Limb (tissue), 2 donors: ENCODE measurements around the gene SLC29A3.

Source experiments
- DNase-seq, 2 donors: peaks; one replicate each; pipeline ENCODE4 v3.0.0-alpha.2; 2016; ENCODE audit errors: extremely low spot score in 2 of 2

Gene SLC29A3

DNA sequence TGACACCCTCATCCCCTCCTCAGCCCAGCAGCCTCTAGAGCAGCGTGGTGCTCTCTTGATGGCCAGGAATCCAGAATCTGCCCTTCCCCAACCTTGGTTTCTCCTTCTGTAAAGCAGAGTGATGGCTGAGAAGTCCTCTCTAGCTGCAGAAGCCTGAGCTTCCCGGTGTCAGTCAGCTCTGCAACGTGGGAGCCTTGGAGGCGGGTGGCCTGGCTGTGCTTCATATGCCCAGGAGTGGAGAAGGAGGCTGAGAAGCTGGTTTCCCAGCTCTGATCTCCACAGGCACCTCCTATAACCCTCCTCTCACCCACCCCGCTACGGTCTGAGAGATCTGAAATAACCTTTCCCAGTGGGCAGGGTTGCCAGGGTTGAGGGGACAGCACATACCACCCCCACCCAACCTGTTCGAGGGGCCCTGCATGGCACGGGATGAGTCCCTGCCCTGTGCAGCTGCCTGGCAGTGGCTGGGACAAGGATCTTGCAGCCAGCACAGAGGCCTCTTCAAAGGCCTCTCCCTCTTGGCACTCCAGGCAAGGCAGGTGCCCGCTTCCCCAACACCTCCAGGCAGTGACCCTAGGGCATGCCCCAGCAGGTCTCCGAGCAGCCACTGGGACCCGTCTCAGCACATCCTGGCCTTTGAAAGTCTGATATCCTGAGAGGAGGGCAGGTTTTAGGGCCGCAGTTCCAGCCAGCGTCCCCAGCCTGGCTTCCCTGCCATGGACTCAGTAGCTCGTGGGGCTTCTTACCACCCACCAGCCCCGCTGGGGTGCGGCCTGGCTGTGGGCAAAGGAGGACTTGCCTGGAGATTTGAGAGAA lies 18.3 kb upstream of the SLC29A3 start:
- no peak for DNase-seq

DNA sequence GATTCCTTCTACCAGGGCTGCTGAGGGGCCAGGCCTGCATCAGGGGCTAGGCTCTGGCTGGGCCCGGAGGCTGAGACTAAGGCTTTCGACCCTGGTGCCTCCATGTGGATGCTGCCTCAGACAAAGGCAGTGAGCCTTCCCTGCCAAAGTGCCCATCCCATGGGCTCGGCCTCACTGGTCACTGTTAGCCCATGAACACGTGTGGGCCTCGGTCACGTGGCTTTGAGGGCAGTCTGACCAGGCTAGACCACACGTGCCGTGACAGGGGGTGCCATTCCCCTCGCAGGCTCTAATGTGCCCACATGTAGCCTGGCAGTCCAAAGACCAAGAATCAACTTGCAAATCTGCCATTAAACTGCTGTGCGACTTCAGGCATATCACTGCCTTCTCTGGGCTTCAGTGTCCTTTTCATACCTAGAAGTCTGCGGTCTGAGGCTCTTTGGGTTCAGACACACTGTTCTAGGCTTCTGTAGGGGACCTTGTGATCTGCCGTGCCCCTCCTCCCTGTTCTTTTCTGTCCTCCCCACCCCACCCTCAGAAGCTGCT lies 17.6 kb upstream of the SLC29A3 start:
- no peak for DNase-seq

DNA sequence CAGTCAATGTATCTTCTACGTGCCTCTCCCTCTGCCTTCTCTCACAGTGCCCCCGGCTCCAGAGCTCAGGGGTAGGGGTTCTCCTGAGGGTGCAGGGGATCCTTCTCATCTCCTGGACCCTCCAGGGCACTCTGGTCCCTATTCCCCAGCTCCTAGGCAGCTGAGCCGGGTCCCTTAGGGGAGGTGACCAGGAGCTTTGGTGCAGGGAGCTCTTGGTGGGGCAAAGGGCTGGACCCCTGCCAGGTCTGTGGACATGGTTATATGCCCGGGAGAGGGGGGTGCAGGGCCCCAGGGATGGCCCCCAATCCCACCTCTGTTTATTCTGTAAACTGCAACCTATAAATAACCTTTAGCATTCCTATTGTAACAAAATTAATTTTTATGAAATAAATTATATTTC lies 16.6 kb upstream of the SLC29A3 start:
- DNase-seq: no peak

DNA sequence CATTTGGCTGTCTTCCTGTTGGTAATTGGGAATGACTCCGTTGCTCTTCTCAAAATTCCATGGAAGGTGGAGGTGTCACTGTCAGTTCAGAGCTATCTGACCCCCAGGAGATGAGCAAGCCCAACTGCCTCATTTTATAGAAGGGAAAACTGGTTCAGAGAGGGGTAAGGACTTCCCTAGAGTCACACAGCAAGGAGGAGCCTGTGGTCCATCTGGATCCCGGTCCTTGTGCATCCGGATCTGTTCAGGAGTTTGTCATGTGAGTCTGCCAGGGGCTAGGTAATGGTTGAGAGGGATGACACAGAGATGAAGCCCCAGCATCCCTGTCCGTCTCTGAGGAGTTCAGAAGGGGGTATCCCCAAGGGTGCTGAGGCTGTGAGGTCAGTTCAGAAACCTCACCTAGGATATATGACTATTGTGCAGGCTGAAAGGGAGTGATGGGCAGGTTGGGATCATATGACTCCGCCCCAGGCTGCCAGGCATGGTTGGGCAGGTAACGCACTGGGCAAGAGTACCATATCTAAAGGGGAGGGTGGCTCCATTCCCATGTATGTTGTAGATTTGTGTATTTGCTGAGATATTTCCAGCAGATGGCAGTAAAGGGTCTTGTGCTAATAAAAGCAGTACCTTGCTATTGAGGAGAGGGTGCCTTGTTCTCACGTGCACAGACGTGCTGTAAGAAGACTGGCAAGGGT lies 16.0 kb upstream of the SLC29A3 start:
- DNase-seq: peak in 1 of 2 donors; percentile 47

DNA sequence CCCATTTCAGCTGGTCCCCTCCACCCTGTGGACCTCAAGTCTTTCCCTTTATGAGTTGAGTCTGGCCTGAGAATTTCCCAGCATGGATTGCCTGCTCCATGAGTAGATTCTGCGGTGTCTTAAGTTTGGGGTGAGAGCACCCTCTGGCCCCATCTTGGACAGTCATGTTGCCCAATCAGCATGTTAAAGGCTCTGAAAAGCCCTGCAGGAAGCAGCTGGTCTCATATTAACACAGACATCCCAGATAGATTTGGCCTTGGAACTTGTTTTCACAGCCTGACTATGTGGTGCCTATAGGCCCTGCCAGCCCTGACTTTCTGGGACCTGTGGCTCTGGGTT lies 15.5 kb upstream of the SLC29A3 start:
- no peak for DNase-seq

DNA sequence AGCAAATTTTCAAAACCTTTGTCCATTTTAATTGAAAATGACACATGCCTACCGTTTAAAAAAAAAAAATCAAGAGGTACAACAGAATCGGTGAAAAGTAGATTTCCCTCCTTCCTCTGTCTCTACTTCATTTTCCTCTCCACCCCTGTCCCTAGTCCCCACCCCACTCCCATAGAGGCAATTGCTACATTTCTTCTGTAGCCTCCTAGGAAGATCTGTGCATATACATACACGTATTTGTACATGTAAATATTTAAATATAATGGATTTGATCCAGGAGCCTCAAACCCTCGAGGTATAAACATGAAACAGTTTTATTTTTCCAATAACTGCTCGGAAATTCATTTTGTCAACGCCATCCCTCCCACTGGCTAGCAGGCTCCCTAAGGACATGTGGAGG lies 14.1 kb upstream of the SLC29A3 start:
- no peak for DNase-seq

DNA sequence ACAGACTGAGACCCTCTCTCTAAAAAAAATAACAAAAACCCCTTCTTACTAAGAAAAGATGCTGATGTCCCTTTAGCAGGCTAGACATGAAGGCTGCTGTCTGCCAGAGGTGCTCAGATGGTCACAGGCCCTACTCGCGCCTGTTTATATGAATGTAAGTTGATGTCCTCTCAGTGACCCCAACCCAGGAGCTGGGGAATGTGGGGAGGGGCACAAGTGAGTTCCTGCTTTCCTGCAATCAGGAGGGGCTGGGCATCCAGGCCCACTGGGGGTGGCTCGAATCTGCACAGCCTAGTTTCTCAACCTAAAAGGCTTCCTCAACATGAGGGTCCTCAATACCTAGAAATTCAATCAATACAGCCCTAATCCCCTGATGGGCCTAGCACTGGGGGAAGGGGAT lies 12.1 kb upstream of the SLC29A3 start:
- no peak for DNase-seq

DNA sequence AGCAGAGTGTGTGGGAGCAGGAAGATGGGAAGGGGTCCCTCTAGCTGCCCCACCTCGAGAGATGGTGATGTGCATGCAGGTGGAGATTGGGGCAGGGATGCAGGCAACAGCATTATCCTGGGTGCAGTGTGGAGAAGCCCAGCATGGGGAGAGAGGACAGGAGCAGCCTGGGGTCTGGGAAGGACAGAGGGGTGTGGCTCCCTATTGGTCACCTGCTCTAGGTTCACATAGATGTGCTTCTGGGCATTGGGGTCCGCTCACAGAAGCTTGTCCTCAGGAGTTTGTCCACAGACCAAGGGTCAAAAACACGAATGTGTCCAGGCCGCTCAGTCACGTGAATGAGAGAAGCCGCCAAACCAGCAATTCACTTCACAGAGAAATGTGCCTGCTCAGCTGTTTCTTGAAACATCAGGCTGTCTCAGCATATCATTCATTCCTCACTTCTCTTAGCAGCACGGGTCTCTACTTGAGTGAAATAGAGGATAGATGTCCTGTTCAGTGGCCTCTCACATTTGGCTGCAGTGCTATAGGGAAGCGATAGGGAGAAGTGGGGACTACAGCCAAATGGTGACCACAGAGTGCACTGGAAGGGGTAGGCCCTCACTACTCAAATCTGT lies 11.5 kb upstream of the SLC29A3 start:
- DNase-seq: no peak

DNA sequence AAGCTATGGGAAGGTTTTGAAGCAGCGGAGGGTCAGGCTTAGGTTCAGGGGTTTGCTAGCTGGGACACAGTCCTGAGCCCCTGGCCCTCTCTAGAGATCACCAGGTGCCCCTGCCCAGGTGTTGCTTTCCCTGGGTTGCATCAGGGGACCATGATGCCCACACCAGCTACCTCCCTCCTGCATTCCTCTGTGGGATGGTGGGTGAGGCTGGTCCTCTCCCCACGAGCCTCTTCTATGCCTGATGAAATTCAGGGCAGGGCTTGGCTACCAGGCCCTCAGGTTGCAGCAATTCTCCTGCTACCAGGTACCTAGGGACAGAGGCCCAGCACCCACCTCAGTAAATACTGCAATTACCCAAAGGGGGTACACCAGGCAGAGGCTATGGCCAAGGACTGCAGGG lies 10.8 kb upstream of the SLC29A3 start:
- no peak for DNase-seq

DNA sequence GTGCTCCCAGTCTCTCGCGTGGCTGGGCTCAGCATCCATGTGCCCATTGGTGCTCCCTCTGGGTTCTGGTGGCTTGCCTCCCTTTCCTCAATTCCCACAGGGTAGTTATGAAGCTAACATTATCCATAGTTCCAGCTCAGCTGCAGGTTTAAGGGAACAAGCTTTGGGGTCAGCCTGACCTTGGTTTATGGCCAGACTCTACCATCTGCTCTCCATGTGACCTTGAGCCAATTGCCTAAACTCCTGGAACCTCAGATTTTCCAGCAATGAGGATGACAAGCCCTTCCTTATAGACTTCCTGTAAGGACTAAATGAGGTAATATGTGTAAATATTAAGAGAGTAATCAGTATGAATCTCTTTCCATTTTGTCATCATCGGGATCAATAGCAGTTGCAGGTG lies 10.1 kb upstream of the SLC29A3 start:
- DNase-seq: no peak

DNA sequence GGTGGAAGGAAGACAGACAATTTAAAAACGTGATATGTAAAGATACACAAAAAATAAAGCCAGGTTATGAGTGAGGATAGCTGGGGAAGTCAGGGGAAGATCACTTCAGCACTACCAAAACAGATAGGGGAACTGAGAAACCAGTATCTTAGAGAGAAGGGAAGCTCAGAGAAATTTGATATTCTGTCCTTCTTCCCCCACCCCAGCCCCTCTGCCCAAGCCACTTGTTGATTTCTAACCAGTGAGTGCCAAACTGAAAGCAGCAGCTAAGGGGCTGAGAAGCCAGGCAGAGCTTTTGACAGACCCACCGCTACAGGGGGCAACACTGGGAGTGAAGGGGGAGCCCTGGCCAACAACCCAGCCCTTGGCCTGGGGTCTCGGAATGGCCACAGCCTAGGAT lies 9.1 kb upstream of the SLC29A3 start:
- no peak for DNase-seq

DNA sequence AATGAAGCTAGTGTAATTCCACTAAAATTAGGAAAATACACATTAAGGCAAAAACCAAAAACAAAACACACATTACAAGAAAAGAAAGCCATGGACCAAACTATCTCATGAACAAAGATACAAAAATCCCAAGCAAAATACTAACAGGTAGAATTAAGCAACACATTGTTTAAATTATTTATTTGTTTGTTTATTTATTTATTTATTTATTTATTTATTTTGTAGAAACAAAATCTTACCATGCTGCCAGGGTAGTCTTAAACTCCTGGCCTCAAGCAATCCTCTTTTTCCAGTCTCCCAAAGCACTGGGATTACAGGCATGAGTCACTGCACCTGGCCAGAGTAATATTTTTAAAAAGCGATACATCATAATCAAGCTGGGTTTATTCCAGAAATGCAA lies 6.8 kb upstream of the SLC29A3 start:
- no peak for DNase-seq

DNA sequence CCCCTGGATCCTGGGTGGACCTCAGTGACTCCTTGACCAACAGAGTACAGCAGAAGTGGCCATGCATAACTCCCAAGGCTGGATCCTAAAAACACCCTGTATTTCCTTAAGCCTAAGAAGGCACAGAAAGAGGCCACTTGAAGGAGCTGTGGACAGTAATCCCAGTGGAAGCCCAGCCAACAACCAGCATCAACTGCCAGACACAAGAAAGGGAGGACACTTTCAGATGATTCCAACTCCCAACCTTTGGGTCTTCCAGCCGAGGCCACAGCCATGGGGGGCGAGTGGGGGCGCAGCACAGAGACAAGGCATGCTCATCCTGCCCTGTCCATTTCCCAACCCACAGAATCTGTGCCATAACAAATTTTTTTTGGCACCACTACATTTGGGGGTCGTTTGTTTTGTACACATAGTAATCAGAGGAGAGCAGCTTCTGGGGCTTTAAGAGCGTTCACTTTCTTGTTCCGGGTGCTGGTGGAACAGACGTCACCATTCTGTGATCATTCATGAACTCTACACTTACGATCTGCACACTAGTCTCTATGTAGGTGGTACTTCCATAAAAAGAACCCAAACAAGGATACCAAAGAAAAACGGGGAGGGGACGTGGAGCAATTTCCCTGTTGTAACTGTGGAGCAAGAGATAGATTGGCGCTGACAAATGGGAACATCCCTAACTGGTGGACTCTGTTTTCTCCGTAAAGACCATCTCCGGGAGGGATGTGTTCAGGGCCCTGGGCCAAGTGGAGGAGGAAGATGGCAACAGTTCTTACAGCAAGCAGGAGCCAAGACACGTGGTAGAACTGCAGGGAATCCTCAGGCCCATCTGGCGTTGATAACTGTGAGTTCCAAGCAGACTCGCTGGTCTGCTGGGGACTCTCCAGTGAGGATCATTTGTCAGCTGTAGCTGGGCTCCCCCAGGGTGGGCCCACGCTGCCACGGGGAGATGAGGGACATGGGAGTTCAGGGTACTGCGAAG lies 6.0 kb upstream of the SLC29A3 start:
- DNase-seq: peak; percentile 56 to 72

DNA sequence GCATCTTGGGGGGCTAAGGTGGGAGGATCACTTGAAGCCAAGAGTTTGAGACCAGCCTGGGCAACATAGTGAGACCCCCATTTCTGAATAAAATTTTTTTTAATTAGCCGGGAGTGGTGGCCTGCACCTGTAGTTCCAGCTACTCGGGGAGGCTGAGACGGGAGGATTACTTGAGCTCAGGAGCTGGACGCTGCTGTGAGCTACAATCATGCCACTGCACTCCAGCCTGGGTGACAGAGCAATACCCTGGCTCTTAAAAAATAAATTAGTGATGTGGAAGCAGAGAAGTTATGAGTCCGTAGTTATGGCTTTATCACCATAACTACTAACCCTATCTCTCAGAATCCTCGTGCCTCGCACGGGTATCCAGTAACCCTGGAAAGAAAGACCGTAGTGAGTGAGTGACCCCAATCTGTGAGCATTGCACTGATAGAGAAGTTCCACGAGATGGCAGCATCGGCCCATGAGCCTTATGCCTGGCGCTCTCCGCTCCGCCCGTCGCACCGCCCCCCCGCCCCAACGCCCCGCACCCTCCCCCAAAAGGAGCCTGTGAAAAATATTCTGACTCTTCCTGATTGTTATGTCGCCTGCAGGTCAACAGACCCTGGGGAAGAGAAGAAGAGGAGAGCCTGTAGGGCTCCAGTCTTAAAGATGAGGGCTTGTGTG lies 4.9 kb upstream of the SLC29A3 start:
- DNase-seq: peak; percentile 60 to 64

DNA sequence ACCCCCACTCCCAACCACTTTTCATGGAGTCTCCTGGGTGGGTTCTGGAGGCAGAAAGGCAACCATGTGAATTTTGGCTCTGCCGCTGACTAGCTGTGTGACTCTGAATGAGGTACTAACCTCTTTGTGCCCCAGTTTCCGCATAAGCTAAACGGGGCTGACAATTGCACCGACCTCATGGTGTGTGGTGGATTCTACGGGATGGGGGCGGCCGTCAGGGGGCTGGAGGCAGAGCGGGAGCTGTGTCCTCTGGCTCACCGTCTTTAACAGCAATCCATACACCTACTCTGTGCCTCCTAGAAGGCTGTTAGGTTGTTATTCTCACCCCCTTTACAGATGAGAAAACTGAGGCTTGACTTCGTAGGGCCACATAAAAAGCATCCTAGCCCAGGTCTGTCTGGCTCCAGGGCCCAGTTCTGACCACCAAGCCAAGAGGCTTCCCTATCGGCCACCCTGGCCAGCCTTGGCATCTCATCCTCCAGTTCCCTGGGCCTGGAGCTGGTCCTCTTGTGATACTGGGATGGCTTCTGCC lies 4.3 kb upstream of the SLC29A3 start:
- DNase-seq: no peak

DNA sequence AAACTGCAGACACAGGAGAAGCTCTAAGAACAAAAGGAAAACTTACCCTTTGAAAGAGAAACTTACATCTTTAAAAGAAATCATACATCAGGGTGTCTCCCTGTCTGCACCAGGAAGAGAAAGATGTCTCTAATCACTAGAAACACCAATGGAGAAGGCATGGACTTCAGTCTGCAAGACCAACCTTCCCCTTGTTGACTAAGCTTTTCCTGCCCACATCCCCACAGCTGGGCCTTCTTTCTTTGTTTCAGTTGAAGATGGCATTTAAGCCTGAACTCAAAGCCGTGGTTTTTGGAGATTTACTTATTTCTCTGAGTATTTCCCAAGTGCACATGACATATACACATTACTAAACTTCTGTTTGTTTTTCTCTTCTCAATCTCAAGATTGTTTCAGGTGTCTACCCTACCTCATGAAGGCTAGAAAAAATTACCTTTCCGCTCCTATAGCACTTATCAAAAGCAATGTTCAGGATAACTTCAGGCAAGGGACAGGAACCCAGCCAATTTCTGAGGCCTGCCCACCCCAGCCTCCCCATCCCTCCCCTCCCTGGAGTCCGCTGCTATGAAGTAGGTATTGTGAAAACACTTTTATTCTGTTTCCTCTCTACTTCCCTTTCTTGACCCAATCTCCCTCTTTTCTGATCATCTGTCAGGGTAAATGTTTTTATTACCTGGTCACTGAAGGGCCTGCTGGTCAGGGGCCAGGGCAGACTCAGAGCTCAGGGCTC lies 2.8 kb upstream of the SLC29A3 start:
- no peak for DNase-seq

DNA sequence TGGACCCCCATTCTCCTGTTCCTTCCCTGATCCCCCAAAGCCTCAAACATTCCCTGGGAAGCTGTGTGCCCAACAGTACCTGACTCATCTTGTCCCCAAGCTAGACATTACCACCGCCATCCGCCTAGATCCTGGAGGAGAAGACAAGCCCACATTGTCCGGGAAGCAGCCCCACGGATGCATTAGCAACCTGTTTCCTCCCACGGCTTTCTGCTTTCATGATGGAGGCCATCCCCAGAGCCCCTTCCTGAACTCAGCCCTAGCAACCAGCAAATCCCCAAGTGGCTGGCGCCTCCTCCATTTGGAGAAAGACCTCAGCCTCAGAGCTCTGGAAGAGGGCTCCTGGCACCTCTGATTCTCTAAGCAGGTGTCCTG lies 2.3 kb upstream of the SLC29A3 start:
- no peak for DNase-seq

DNA sequence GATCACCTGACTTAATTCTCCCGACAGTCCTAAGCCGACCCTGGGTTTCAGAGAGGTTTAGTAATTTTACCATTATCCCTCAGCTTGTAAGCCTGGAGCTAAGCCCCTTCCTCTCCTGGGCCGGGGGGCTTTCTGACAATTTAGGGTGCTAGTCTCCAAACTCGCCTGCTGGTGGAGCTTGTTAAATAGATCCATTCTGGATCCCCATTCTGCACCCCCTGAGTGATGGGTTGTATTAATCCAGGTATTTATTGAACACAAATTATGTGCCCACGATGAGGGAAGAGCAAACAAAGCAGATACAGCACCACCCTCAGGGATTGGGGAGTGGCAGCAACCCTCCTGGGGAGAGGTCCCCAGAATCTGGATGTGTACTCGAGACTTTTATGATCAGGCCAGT lies 1.3 kb upstream of the SLC29A3 start:
- DNase-seq: no peak

DNA sequence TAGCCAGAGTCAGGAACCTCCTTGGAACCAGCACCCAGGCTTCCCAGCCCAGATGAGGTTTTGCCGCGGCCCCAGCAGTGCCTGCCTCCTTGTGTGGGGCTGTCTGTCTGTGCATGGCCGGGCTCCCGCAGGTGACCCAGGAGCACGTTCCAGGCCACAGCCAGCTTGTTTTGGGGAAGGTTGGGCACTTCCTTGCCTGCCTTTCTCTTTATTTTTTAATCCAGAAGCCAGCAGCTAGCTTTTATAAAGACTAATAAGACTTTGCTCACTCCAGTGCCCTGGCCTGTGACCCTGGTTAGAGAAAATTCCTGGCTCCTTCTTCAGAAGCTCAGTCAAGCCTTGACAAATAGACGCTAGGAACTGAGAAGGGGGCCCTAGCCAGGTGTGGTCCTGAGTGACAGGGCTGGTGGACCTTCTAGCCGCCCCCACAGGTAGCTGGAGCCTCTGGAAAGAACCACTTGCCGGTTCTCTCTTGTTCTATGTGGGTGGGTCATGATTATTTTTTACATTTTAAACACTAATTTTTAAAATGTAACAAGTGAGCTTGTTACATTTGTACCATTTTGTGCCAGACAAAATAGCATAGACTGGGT lies 837 bp downstream of the SLC29A3 start:
- DNase-seq: no peak

DNA sequence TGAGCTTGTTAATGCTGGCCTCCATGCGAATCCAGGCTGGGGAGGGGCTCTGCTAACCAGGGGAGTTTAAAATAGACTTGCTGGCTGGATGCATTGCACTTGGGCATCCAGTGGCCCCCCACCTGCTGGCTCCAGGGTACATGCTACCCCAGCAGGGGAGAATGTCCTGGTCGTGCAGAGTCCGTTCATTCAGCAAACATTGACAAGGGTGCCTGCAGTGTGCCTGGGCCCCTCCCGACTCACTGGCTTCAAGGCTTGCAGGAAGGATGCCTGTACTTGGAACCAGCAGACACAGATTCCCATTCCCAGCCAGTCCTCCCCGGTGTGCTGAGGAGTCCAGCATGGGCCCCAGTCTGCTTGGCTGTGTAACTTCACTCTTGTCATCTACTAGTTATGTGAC lies 1.5 kb downstream of the SLC29A3 start:
- DNase-seq: no peak
